Spleen (tissue), 11 donors: ENCODE data around the gene BRD1. TPM values are rescaled to one million over a fixed set of nuclear protein-coding genes. Genes with fewer than 3 reads are reported as not detected.

ENCODE experiments used
- DNase-seq: peaks from one replicate; pipeline ENCODE4 v3.0.0-alpha.2; 2020
- H3K27ac ChIP-seq, 8 donors: fragments of 200-600 bp; sonication (generic) in 7 of 8; 1 replicate in 4 of 8; 2 replicates in 4 of 8; pipeline versions ENCODE4 v1.5.0 to v1.8.0; 2016 to 2021; ENCODE audit warnings: inconsistent platforms in 4 of 8, mild to moderate bottlenecking in 4 of 8, moderate library complexity in 1 of 8
- H3K27me3 ChIP-seq, 7 donors: fragments of 200-600 bp; sonication (generic) in 6 of 7; replicated peaks in 1 of 7; 1 replicate in 4 of 7; 2 replicates in 3 of 7; pipeline versions ENCODE4 v1.5.0 to v1.8.0; 2016 to 2021; ENCODE audit warnings: inconsistent platforms in 3 of 7, mild to moderate bottlenecking in 1 of 7
- H3K36me3 ChIP-seq, 6 donors: fragments of 200-600 bp; sonication (generic) in 5 of 6; 1 replicate in 4 of 6; 2 replicates in 2 of 6; pipeline versions ENCODE4 v1.5.0 to v1.8.0; 2016 to 2021; ENCODE audit warnings: inconsistent platforms in 2 of 6
- H3K4me1 ChIP-seq, 6 donors: fragments of 200-600 bp; sonication (generic) in 5 of 6; 1 replicate in 3 of 6; 2 replicates in 3 of 6; pipeline versions ENCODE4 v1.5.0 to v1.8.0; 2016 to 2021; ENCODE audit warnings: inconsistent platforms in 3 of 6
- H3K4me3 ChIP-seq, 8 donors: fragments of 200-600 bp; sonication (generic) in 7 of 8; 1 replicate in 4 of 8; 2 replicates in 4 of 8; pipeline versions ENCODE4 v1.5.0 to v1.8.0; 2016 to 2021; ENCODE audit warnings: inconsistent platforms in 4 of 8, mild to moderate bottlenecking in 4 of 8, moderate library complexity in 2 of 8
- H3K9me3 ChIP-seq, 8 donors: fragments of 200-600 bp; sonication (generic) in 7 of 8; 1 replicate in 4 of 8; 2 replicates in 4 of 8; pipeline versions ENCODE4 v1.5.0 to v1.8.0; 2016 to 2021; ENCODE audit warnings: inconsistent platforms in 4 of 8
- POLR2A ChIP-seq, 3 donors: fragments of 450-650 bp; IDR thresholded peaks; one replicate each; pipeline ENCODE4 v1.5.1; 2017; ENCODE audit warnings: antibody characterized with exemption in 3 of 3, mild to moderate bottlenecking in 1 of 3
- POLR2AphosphoS5 ChIP-seq, 3 donors: sonication (generic); formaldehyde crosslinking; IDR thresholded peaks; one replicate each; pipeline ENCODE4 v1.5.1; 2017; ENCODE audit warnings: antibody characterized with exemption in 3 of 3
- WGBS, 5 donors: extraction: QIAGEN DNeasy Blood & Tissue Kit in 3 of 5; methylation state at CpG; one replicate each; pipeline versions ENCODE4 v1.1.5 to v1.1.7; 2013 to 2018; 5-methylcytosine and 5-hydroxymethylcytosine counted together
- intact Hi-C: fragments of 100-400 bp; cut with DNase I; formaldehyde crosslinking; loops from one replicate; pipeline ENCODE4 v1.15.0; 2023; ENCODE audit warnings: low total_unique reads
- polyA plus RNA-seq, 3 donors: library from polyadenylated mRNA; stranded (reverse); fragments of 200-250 nt; gene quantifications; one replicate each; pipeline ENCODE4 v1.2.1, GENCODE V29; 2013
- total RNA-seq, 7 donors: library from RNA; depleted of rRNA in 3 of 7; stranded (reverse); fragments of >200 nt in 3 of 7; fragmentation: NEBNext Ultra II Directional in 4 of 7; extraction: Animal tissue kit (Norgen Biotek cat#: 25700) in 4 of 7; gene quantifications; one replicate each; pipeline versions ENCODE4 v1.1.0 to v1.2.1, GENCODE V29; 2016 to 2021
- TF ChIP-seq, protein P1 (sequence below), 11 experiments: fragments of 200-600 bp in 7 of 11; fragments of 450-650 bp in 4 of 11; sonication (generic) in 4 of 11; IDR thresholded peaks in 8 of 11; conservative IDR thresholded peaks in 3 of 11; 1 replicate in 7 of 11; 2 replicates in 4 of 11; pipeline versions ENCODE4 v1.4.0 to v1.8.0; 2016 to 2021; ENCODE audit warnings: antibody characterized with exemption in 11 of 11, inconsistent platforms in 4 of 11, mild to moderate bottlenecking in 1 of 11
- donor health status: healthy with polysubstance abuse.
- donor health status: DM: no; HTN: no; CAD: no; lungs with moderate emphysema.
- donor health status: DM: no; HTN: no; CAD: no.
- donor health status: Bipolar disorder and iron deficiency.
- donor health status: healthy.
- donor health status: DM: no; HTN: no; CAD: no.
- donor health status: DM: yes; HTN: yes; CAD: no.

The BRD1 gene
- total and polyA plus RNA-seq, 10 donors = 14.2 to 59.6 (median 37.4) TPM

DNA sequence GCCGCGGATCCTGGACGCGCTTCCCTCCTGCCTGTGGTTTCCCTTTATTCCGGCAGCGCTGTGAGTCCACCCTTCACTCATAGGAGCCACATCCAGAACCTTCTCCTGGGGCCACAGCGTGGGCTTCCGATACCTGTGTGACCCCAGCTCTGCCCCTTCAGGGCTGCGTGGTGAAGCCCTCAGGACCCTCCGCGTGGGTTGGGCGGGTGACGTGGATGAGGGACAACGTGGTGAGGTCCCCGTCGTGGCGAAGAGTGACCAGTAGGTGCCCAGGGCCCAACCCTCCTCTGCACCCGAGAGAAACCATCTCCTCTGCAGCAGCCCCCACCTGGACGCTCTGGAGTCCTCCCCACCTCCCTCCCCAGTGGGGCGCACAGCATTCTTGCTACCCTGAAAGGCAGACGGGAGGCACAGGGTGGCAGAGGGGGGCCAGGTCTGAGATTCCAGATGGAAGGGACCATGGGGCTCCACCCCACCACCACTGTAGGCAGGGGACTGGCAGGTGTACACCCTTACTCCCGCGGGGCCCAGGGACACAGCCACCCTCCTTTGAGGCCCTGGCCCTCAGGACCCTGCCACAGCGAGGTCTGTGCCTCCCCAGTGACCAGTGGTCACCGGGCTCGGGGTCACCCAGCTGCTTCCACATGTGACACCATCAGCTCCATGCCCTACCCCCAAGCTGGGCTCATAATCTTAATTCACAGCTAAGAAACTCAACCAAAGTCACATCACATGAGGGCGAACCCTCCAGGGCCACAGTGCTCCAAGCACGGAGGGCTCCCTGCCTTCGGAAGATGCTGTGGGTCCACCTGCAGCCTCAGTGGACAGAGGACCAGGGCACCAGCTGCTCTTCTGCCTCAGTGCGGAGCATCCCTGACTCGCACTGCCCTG, 22.6 kb upstream of the BRD1 start:
- no peaks in the 10 kb centered on the region for H3K9me3 ChIP-seq
- H3K4me1 ChIP-seq = peaks cover 20 to 60% (median 43%) of the 10 kb centered on the region in 6 donors
- H3K4me3 ChIP-seq = peak overlapping the region in 4 of 8 donors; percentile 50 to 76 (median 56)
- peak; percentile 77 for DNase-seq
- no peak overlapping the region for H3K27ac ChIP-seq
- no peaks in the 10 kb centered on the region for H3K36me3 ChIP-seq
- 54 to 77% (median 58%) methylated on average over 24 to 31 of the region's 31 CpGs for WGBS, 5 donors
- H3K27me3 ChIP-seq = peaks cover 2 to 55% (median 33%) of the 10 kb centered on the region in 7 donors
- intact Hi-C loops = no loop called here
- TF ChIP-seq POLR2A (IDR thresholded peaks at IDR 0.05) (no peak), POLR2AphosphoS5 (IDR thresholded peaks at IDR 0.05) (no peak)
- TF ChIP-seq, protein P1, sequence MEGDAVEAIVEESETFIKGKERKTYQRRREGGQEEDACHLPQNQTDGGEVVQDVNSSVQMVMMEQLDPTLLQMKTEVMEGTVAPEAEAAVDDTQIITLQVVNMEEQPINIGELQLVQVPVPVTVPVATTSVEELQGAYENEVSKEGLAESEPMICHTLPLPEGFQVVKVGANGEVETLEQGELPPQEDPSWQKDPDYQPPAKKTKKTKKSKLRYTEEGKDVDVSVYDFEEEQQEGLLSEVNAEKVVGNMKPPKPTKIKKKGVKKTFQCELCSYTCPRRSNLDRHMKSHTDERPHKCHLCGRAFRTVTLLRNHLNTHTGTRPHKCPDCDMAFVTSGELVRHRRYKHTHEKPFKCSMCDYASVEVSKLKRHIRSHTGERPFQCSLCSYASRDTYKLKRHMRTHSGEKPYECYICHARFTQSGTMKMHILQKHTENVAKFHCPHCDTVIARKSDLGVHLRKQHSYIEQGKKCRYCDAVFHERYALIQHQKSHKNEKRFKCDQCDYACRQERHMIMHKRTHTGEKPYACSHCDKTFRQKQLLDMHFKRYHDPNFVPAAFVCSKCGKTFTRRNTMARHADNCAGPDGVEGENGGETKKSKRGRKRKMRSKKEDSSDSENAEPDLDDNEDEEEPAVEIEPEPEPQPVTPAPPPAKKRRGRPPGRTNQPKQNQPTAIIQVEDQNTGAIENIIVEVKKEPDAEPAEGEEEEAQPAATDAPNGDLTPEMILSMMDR (IDR thresholded peaks at IDR 0.05 in 8 of 11, conservative IDR thresholded peaks at IDR 0.05 in 3 of 11) = no peak

DNA sequence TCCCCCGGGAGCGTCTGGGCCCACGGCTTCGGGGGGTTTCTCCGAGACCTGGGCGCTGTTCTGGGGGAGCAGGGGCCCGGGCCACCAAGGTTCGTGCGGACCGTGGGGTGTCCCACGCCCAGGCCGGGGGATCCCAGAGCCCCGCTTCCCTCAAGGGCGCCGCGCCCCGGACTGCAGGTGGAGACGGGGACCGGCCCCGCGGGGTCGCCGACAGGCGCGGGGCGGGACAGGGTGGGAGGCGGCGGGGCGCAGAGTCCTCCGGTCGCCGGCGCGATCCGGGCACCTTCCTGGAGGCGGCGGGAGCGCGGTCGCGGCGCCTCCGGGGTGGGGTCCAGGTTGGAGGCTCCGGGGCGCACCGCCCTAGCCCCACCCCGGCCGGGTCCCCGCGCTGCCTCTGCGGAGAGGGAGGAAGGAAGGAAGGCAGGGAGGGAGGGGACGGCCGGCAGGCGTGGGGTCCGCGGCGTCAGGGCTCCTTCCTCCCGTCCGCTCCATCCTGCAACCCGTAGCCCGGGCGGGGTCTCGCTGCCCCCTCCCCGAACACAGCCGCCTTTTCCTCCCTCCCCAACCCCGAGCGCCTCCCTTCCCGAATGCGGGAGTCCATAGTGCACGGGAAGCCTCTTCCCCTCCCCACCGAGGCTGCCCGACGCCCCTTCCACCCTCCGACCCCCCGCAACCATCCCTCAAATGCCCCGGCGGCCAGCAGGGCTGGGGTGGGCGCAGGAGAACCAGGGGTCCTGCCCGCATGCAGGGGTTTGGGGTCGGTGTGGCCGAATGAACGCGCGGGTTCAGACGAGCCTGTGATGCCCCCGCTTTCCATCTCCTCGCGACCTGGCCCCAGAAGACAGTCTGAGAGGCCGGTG, 21.7 kb upstream of the BRD1 start:
- H3K4me1 ChIP-seq = peaks cover 13 to 51% (median 34%) of the 10 kb centered on the region in 6 donors
- TF ChIP-seq POLR2AphosphoS5 (IDR thresholded peaks at IDR 0.05) = no peak
- no peak for TF ChIP-seq POLR2A (IDR thresholded peaks at IDR 0.05)
- TF ChIP-seq, protein P1 (IDR thresholded peaks at IDR 0.05 in 8 of 11, conservative IDR thresholded peaks at IDR 0.05 in 3 of 11) = no peak
- 2 to 10% (median 4%) methylated on average over 29 to 87 of the region's 89 CpGs for WGBS, 5 donors
- DNase-seq = peak; percentile 83
- no peaks in the 10 kb centered on the region for H3K36me3 ChIP-seq
- H3K27me3 ChIP-seq = peaks cover 2 to 59% (median 33%) of the 10 kb centered on the region in 7 donors
- H3K9me3 ChIP-seq = no peaks in the 10 kb centered on the region
- intact Hi-C loops = no loop called here
- H3K4me3 ChIP-seq = peak overlapping the region; percentile 25 to 76 (median 48)
- peak overlapping the region in 2 of 8 donors; percentile 47 to 77 for H3K27ac ChIP-seq

DNA sequence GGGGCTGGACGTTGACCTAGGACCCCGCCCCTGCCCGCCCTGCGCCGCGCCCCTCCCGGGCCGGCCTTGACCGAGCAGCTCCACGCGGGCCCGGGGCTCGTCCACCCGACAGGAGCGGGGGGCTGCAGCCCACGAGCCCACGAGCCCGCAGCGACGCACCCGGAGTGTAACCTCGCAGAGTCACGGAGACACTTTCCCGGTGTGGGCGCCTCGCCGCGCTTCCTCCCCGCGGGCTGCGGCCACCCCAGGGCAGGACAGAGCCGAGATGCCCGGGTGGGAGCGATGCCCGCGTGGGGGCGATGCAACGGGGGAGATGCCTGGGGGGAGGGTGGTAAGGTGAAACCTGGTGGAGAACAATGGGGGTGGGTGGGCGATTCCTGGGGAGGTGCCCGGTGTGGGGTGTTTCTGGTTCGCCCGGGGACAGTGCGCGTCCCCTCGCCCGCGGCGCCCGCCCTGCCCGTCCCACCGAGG, 21.1 kb upstream of the BRD1 start:
- DNase-seq = peak; percentile 89
- H3K27me3 ChIP-seq = peaks cover 2 to 59% (median 33%) of the 10 kb centered on the region in 7 donors
- 1 to 2% (median 1%) methylated on average over 14 to 51 of the region's 51 CpGs for WGBS, 5 donors
- TF ChIP-seq POLR2A (IDR thresholded peaks at IDR 0.05) (no peak), POLR2AphosphoS5 (IDR thresholded peaks at IDR 0.05) (peak in 1 of 3 donors; percentile 1)
- TF ChIP-seq, protein P1 (IDR thresholded peaks at IDR 0.05 in 8 of 11, conservative IDR thresholded peaks at IDR 0.05 in 3 of 11) = no peak
- H3K9me3 ChIP-seq = no peaks in the 10 kb centered on the region
- no peaks in the 10 kb centered on the region for H3K36me3 ChIP-seq
- H3K4me3 ChIP-seq = peak overlapping the region; percentile 28 to 76 (median 48)
- peak overlapping the region in 3 of 8 donors; percentile 36 to 77 (median 47) for H3K27ac ChIP-seq
- H3K4me1 ChIP-seq = peaks cover 13 to 49% (median 32%) of the 10 kb centered on the region in 6 donors
- intact Hi-C loops = no loop called here
